Measurements from ENCODE around the gene SF3A1.

The SF3A1 gene

DNA sequence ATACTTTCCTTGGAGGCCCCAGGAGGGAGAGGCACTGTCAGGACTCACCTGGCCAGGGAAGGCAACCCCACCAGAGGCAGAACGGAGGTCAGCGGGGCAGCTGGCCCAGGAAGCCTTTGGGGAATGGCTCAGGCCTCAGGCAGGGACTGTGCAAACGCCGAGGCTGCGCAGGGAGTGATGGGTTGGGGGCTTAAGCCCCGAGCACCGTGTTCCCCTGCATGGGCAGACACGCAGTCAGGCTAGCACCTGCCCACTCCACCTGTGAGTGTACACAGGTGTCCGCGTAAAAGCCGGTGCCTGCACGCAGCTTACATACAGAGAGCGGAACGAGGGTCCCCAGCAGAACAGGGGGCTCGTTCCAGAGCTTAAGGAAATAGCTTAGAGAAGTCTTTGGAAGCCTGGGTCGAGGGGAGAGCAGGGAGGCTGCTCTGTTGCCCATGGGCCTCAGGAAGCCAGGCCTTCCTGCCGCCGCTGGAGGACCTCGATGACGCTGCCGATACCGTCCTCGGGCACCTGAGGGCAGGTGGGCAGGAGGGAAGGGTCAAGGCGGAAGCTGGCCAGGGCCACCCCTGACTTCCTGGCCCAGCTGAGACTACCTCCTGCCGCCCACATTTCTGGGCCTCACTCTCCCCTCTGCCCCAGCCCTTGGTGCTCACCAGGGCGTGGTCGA is 71.4 kb downstream of the SF3A1 start:
- no peak for DNase-seq

GRCh38 chr22:30284666-30285065 is 72.0 kb downstream of the SF3A1 start:
- no peak for DNase-seq

GRCh38 chr22:30284172-30284571 is 72.5 kb downstream of the SF3A1 start:
- DNase-seq: no peak

- no peak for DNase-seq
Measured at GRCh38 chr22:30283342-30283741, 73.4 kb downstream of the SF3A1 start.

- DNase-seq: no peak
Measured at GRCh38 chr22:30282616-30283046, 74.1 kb downstream of the SF3A1 start.
